Epithelial cell of proximal tubule (primary cell): ENCODE measurements around the gene GLDC. TPM values are rescaled to one million over a fixed set of nuclear protein-coding genes. Genes with fewer than 3 reads are reported as not detected.

Experiments
- DNase-seq: peaks from one replicate; pipeline ENCODE4 v3.0.0-alpha.2; 2011; ENCODE audit warnings: low read depth
- H3K4me3 ChIP-seq: 2 replicates; pipeline ENCODE4 v1.5.1; 2011; ENCODE audit warnings: low read depth, mild to moderate bottlenecking, low read length
- CTCF ChIP-seq: conservative IDR thresholded peaks from 2 replicates; pipeline ENCODE4 v1.5.1; 2012; ENCODE audit warnings: low read depth, mild to moderate bottlenecking, low read length
- total RNA-seq: library from RNA; depleted of rRNA; stranded (reverse); fragments of >200 nt; gene quantifications from 2 replicates; pipeline ENCODE4 v1.2.3, GENCODE V29; 2015

Gene GLDC
- total RNA-seq, 1 donor from 2014 or later = 58.2 TPM

GRCh38 chr9:6681957-6682501 is 36.5 kb upstream of the GLDC start:
- peak overlapping the region; percentile 88 for H3K4me3 ChIP-seq
- TF ChIP-seq CTCF = no peak
- DNase-seq = no peak

GRCh38 chr9:6681147-6681956 is 35.8 kb upstream of the GLDC start:
- no peak for TF ChIP-seq CTCF

GRCh38 chr9:6680797-6681146 is 35.2 kb upstream of the GLDC start:
- no peak for TF ChIP-seq CTCF
- peak overlapping the region; percentile 88 for H3K4me3 ChIP-seq
- no peak for DNase-seq

More at GRCh38 chr9:6681147-6681956, 35.8 kb upstream of the GLDC start:
- H3K4me3 ChIP-seq = peak overlapping the region; percentile 88
- DNase-seq = peak; percentile 71

- DNase-seq = no peak
- no peak overlapping the region for H3K4me3 ChIP-seq
- TF ChIP-seq CTCF = no peak
These were observed 32.3 kb upstream of the GLDC start for GRCh38 chr9:6677803-6678202.

GRCh38 chr9:6676254-6676921 is 30.9 kb upstream of the GLDC start:
- DNase-seq = no peak
- no peak overlapping the region for H3K4me3 ChIP-seq
- TF ChIP-seq CTCF = no peak

GRCh38 chr9:6675268-6675667 is 29.7 kb upstream of the GLDC start:
- no peak for TF ChIP-seq CTCF

More at GRCh38 chr9:6675268-6675667, 29.7 kb upstream of the GLDC start:
- H3K4me3 ChIP-seq = no peak overlapping the region
- no peak for DNase-seq
